ENCODE results near the gene ARVCF. TPM values are rescaled to one million over a fixed set of nuclear protein-coding genes. Genes with fewer than 3 reads are reported as not detected.

Gene ARVCF
- total RNA-seq, 1 donor from 2014 or later = 18.7 TPM

GRCh38 chr22:19988965-19989724, 27.5 kb downstream of the ARVCF start:
- no peak for DNase-seq (ENCODE audit: low spot score)
- peak; percentile 36 for ATAC-seq

GRCh38 chr22:19988331-19988808, 28.3 kb downstream of the ARVCF start:
- no peak for ATAC-seq
- no peak for DNase-seq (ENCODE audit: low spot score)

DNA sequence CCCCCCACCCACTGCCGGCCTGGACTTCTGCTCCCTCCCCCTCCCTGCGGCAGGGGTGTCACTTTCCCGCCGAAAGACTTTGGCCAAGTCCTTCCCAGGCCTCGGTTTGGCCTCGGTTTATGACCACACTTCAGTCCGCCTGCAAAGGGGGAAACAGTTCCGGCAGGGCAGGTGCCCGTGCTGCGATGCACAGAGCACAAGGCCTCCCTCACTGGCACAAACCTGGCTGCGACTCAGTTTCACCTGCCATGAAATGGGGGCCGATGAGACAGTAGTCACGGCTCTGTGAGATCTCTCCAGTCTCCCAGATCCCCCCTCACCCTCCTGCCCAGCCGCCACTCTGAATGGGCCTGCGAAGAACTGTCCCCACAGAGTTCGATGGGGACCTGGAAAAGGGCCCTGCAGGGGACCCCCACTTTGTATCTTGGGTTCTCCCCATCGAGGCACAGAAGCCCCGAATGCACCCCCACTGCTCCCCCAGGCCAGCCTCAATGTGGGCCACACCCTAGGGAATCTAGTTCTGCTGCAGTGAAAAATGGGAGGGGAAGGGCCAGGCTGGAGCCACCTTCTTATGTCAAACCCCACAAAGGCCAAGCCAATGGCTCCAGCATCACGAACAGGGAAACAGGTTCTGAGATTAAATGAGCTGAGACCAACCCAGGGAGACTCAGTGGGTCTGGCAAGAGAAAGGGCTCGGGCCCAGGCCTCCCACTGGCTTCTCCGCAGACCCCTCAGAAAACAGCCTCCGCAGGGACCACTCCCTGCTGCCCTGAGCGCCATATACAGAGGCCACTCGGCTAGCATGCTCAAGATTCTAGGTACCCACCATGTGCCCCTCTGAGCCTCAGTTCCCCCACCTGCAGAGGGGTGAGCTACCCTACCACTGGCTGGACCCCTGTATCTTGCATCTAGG, 29.0 kb downstream of the ARVCF start:
- DNase-seq (ENCODE audit: low spot score) = no peak
- no peak for ATAC-seq

DNA sequence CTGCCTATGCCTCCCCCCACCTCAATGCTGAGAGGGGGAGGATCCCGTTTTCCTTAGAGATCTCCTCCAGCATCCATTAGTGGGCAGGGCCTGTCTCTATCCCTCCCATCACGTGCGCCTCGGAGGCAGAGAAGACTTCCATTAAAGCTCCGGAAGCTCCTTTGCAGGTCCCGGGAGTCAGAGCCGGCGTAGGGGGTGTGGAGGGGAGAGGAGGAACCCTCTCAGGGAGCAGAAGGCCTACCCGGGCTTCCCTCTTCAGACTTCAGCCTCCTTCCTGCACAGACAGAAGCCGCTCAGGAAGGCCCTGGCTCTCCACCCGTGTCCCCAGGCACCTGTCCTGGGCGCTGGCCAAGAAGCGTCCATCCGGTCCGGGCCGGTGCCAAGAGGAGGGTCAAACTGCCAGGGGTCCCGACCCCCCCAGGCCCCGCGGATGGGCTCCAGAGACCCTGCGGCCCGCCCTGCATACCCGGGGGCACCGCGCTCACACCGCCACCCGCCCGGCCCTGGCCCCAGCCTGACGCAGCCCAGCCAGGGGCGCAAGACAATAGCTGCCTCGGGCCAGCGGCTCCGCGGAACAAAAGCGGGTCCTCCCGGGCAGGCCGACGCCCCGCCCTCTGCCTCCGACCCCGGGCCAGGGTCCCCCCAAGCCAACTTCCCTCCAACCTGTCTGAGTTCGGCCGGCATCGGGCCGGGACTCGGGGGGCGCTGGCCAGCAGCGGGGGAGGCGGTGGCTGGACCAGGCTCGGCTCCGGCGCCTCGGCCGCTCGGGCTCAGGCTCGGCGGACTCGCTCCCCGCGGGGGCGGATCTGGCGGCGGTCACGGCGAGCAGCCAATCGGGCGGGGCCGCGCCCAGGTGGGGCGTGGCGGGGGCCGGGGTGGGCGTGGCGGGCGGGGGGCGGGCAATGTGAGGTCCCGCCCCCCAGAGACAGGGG, 29.9 kb downstream of the ARVCF start:
- DNase-seq (ENCODE audit: low spot score) (peak; percentile 78), ATAC-seq (peak; percentile 94)

- DNase-seq (ENCODE audit: low spot score) (no peak), ATAC-seq (no peak)
Measured at GRCh38 chr22:19986011-19986409, 30.6 kb downstream of the ARVCF start.

DNA sequence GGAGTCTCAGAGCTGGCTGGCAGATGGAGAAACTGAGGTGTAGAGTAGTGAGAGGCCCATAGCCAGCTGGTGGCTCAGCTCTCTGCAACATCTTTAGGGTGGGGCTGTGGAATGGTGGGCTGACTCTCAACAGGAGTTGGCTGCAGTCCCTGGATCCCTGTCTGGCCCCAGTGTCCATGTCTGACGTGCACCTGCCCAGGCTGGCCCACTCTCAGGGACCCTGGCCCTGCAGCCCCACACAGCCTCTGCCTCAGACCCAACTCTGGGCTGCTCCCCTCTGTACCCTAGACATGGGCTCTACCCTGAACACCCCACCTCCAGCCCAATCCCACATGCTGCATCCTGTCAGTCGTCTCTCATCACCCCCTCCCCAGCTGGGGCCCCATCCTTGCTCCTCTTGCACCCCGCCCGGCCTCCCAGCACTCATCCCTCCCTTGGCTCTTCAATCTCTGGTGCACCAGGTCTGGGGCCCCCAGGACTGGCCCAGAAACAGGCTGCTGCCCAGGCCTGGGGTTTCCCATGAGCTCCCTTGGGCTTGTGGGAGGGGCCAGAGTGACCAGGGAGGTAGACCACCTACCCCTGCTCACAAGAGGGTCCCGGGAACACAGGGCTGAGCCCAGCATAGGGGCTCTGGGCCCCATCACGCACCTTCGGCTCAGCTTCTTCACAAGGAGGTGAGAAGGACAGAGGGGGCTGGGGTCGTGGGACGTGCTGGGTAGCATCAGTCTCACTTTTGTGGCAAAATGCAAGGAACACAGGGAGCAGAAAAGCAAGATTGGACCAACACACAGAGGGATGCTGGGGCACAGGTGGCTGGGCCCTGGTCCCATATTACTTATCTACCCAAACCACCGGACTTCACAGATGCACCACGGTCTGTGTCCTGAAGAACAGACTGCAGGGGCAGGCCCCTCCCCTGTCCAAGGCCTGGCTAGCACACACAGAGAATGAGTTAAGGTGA, 31.5 kb downstream of the ARVCF start:
- ATAC-seq = no peak
- DNase-seq (ENCODE audit: low spot score) = no peak

DNA sequence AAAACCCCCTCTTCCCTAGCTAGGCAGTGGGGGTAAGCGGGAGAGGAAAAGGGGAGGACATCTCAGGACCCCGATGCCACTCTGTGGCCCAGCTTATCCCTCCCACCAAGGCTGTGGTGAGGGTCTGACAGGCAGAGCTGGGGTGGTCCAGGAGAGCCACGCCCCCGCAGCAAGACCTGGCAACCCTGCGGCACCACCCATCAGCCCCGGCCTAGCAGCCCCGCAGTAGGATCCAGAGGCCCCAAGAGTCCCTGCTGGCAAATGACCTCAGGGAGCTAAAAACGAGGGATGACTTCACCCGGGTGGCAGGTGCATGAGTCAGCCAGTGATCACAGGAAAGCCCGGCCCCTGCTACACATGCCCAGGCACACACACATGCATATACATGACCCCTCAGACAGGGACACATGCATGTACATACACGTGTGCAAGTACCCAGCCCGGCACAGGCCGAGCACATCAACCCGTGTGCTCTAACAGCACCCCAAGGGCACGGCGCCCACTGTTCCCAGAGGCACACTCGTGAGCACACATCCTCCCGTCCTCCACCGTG, 32.3 kb downstream of the ARVCF start:
- ATAC-seq (no peak), DNase-seq (ENCODE audit: low spot score) (no peak)

DNA sequence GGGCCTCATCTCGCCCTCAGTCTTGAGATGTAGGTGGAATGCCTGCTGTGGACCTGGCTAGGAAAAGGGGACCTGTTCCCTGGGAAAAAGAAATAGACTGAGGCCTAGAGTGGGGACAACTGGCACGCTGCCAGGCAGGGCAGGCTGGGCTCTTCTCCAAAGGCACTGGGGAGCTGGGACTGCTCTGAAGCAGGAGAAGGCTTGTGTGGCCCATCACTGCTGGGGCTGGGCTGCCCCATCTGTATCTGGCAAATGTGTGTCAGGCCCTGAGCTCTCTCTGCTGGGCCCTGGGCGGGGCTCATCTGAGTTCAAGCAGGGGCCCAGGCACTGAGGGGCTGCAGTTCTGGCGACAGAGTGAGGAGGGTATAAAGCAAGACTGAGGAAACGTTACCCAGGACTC, 32.9 kb downstream of the ARVCF start:
- no peak for ATAC-seq
- no peak for DNase-seq (ENCODE audit: low spot score)

DNA sequence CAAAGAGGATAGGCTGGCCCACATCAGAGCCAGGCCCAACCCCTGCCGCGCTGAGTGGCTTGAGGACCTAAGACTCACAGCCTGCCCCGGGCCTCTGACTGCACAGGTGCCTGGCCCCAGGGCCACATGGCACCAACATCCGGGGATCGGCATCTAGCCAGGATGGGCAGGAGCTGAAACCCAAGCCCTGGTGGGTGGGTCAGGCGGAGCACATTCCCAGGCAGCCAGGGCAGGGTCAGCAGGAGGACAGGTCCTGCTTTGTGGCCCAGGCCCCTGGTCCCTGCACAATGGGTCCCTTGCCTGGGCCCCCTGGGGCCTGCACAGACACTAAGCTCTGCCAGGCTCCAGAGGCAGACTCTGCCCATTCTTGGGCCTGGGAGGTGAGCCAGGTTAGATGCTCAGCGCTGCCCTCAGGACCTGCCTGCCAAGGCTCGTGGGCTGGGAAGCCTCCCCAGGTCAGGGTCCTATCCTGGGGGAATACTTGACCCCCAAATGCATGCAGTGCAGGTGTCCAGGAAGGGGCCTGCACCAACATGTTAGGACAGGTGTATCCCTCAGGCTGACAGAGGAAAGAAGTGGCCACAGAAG, 33.5 kb downstream of the ARVCF start:
- ATAC-seq (no peak), DNase-seq (ENCODE audit: low spot score) (no peak)

DNA sequence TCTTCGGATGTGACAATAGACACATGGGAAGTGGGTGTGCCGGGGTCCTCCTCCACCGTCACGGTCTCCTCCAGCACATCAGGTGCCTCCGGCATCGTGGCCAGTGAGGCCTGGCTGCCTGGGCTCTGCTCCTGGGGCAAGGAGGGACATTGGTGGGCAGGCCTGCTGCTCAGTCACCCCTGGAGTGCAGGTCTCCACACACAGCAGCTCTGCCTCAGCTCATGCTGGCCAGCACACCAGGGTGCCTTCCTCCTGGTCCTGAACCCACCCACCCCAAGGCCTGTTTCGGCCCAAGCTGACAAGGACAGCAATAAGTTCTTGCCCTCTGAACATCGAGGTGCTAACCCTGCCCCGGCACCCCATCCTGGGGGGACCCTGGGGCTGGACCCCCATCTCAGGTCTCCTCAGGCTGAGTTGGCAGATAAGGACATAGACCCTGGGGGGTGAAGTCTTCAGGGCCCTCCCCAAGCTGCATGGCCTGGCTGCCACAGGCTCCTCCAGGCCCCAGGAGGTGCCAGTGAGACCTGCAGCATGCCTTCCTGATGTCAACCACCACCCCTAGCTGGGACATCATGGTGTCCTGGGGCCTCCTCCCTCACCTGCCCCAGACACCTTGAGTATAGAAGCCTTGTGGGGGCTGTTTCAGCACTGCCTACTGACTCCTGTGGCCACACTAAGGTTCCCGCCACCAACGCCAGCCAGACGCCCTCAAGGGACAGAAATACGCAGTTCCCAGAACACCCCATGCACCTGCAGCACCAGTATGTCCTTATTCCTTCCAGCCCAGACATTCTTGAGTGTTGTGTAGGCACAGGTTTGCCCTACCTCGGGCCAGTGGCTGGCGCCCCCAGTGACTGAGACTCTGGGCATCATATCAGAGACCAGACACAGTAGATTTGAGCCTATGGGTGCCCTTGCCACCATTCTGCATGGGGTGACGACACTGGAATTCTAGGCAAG, 34.4 kb downstream of the ARVCF start:
- no peak for DNase-seq (ENCODE audit: low spot score)
- no peak for ATAC-seq

DNA sequence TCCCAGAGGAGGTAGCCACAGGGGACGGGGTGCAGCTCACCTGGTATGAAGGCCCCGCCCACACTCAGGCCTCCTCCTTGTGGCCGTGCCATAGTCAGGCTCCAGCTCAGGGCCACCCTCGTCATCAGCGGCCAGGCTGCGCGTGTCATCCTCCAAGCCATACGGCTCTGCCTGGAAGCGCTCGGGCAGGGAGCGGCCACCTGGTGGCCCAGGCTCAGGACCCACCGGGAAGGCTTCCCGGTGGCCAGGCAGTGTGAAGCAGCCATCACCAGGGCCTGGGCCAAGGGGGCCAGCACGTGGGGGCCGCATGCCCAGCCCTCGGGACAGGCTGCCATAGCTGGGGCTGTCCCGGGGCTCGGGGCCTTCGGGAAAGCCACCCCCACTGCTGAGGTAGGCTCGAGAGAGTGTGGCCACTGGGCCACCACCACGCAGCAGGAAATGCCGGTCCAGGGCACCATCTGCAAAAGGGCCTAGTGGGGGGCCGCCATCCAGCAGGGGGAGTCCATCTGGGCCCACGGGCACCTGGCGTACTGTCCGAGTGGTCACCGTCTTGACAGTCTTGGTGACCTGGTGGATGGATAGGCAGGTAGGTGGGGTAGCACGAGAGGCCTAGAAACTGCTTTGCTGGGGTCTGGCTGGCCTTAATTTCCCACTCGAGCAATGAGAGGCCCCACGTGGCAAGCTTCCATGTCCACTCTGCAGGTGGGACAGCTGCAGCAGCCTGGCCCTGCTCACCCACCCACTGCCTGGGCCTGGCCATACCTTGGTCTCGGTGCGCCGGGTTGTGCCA, 35.3 kb downstream of the ARVCF start:
- ATAC-seq (no peak), DNase-seq (ENCODE audit: low spot score) (no peak)

DNA sequence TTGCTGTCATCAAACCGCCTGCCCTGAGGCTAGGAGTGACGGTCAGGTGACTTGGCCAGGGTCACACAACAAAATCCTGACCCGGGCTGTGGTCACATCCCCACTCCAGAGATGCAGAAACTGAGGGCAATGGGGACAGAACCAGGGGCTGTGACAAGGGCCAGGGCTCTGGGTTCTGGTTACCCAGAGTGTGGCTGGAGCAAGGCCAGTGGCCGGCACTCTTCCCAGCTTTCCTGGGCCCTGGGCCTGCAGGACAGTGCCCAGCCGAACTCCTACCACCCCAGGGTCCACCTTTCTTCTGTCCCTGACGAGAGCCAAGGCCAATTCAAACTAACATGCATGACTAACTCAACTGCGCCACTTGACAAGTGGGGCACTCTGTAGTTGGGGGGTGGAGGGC, 35.9 kb downstream of the ARVCF start:
- DNase-seq (ENCODE audit: low spot score) (no peak), ATAC-seq (no peak)

GRCh38 chr22:19979712-19980493, 36.7 kb downstream of the ARVCF start:
- no peak for DNase-seq (ENCODE audit: low spot score)
- ATAC-seq = no peak

GRCh38 chr22:19978748-19979147, 37.9 kb downstream of the ARVCF start:
- no peak for DNase-seq (ENCODE audit: low spot score)

DNA sequence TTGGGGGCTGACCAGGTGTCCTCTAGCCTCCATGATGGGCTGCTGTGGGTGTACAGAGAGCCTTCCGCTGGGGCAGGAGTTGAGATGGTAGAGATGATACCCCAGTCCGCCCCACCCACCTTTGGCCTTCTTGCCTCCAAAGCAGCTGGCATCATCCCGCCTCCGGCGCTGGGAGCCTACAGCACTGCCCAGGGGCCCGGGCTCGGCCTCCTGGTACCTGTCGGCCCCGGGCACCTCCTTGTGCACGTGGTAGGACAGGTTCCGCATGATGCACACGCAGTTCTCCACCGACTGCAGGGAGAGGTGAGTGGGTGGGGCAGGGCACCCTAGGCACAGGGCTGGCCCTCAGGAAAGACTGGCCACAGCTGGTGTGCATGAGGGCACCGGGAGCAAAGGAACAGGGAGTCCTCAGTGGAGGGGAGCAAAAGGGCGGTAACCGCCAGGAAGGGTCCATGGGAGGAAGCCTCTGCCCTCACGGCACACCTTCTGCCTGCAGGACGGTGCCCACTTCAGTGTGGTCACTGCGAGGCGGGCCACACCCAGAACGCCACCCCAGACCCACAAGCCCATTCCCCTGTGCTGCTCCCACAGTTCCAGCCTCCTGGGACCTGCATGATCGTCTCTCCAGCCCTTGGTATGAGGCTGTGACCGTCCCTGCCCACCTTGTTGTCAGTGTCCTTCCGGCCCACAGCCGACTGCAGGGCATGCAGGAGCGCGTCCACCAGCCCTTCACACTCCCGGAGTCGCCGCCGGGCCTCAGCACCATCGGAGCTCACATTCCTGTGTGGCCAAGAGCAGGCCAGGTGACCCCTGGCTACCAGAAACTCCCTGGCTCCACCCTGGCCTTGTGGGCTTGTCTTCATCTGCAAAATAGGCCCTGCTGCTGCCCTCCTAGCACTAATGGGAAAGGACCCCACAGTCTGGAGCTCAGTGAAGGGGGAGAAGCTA, 39.1 kb downstream of the ARVCF start:
- ATAC-seq (no peak), DNase-seq (ENCODE audit: low spot score) (no peak)

More at GRCh38 chr22:19978748-19979147, 37.9 kb downstream of the ARVCF start:
- ATAC-seq = no peak

Data from left lobe of liver (tissue), 2 donors.